Measurements from ENCODE around the gene PHC3.

GRCh38 chr3:170130532-170130931, 51.0 kb downstream of the PHC3 start:
- TF ChIP-seq PAF1 (CRISPR knock-in tag; IDR thresholded peaks at IDR 0.05) (no peak), NFYB (CRISPR knock-in tag; IDR thresholded peaks at IDR 0.05) (no peak)
